IPS-NIHi7 (cell line): Measurements from ENCODE around the gene CIAO2A.
A peak's percentile ranks its signal among the peaks of the same experiment; 100 is the strongest.
"Not testable (repeated sequence)": the region's sequence is repeated elsewhere in the genome, so short reads cannot be mapped to it uniquely, and the experiment has no call there.

ENCODE experiments used
- DNase-seq: peaks from one replicate; pipeline ENCODE4 v3.0.0; 2012; ENCODE audit warnings: mixed read lengths; ENCODE audit errors: extremely low spot score

Gene CIAO2A

DNA sequence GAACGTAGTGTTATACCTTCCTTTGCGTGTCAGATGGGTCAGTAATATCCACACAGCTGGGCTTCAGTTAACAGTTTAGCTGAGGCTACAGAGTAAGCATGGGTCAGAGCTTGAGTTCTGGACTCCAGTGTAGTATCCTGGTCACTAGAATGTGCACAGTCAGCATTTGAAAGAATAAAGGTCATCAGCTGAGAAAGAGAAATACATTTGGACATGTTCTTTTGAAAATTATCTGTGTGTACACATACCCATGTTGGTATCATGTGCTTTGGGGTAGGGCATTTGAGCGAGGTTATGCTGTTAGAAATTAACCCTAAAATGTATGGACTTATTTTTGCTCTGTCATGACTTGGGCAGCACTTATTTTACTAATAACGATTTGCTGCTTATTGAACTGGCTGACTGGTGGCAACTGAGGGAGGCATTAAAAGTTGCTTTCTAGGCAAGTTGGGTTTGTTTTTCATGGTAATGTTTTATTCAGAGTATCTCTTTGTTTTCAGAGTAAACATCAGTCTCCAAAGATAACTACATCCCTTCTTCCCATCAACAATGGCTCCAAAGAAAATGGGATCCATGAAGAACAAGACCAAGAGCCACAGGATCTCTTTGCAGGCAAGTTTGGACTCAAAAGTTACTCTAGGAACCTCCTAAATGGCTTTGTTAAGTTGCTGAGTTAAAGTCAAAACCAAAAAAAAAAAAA, 18.6 kb upstream of the CIAO2A start:
- DNase-seq: no peak

DNA sequence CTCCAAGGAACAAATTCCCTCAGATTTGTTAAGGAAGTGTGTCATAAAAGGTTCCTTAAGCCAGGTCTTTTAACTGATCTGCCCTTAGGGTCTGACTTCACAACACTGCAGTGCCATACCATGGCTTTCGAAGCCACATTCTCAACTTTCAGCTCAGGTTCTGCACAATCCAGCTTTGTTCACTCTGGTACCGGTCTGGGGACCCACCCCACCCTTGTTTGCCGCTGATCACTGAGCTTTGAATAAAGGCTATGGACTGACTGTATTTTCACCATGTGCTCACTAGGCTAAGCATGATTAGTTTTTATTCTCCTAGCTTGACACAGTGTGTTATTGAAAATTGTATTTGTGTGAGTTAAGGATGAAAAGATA, 18.0 kb upstream of the CIAO2A start:
- DNase-seq: no peak

DNA sequence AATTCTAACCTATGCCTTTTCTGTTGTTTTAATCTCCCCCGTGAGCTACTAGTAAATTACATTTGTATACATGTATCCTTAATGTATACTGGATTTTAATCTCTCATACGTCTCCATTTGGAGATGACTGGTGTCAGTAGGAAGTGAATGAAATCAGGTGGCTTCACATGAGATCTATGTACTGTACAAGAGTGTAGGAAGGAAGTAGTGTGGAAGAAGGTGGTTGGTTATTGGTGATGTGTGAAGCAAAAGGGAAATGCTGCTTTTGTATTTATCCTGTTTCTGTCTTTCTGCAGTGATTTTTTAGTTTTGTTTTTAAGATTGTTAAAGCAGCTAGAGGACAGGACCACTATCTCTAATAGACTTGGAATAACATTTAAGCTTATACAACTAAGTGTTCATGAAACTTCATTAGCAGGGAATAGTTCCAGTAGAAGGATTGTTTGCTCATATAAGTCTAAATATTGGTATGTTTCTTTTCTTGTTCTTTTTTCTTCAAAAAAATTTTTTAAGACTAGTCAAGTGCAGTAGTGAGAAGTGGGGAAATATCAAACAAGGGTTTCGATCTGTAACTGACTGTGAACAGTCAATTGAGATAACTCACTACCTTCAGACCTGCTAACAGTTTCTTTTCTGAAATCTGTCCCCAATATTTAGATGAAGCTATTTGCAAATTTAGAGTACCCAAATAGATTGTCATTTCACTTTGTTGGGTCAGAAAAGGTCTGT, 17.5 kb upstream of the CIAO2A start:
- DNase-seq: no peak

- DNase-seq: not testable (repeated sequence)
Observed at GRCh38 chr15:64110108-64110701, 16.6 kb upstream of the CIAO2A start.

DNA sequence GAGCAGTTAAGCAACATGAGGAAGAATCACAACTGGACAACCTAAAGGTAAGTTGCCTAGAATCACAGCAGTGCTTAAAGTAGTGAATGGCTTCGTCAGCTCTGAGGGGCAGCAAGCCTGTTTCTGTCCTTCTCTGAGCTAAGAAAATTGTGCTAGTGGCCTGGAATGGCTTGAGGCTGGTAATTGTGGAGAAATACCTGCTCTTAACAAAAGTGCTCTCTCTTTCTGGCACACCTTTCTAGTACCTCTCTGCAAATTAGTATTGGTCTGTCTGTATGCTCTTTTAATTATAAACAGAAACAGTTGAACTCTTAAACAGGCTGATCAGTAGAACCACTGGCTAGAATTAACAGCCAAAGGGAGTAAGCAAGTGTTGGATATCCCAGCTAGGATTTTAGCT, 13.7 kb upstream of the CIAO2A start:
- DNase-seq: no peak

- DNase-seq: no peak
Observed at GRCh38 chr15:64105113-64105704, 11.6 kb upstream of the CIAO2A start.

- no peak for DNase-seq
Observed at GRCh38 chr15:64102497-64102896, 8.9 kb upstream of the CIAO2A start.

GRCh38 chr15:64100958-64101357, 7.3 kb upstream of the CIAO2A start:
- no peak for DNase-seq

DNA sequence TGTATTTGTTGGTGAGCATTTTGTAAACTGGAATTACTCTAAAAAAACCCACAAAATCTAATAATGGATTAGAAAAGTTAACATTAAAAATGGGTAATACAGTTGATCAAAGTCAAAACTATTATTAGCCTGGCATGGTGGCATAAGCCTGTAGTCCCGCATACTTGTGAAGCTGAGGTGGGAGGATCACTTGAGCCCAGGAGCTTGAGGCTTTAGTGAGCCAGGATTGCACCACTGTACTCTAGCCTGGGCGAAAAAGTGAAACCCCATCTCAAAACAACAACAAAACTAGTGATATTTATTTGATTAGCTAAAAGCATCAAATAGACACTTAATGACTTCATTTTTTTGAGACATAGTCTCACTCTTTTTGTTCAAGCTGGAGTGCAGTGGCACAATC, 5.7 kb upstream of the CIAO2A start:
- DNase-seq: no peak

- no peak for DNase-seq
Observed at GRCh38 chr15:64096668-64097384, 3.2 kb upstream of the CIAO2A start.

- peak; percentile 93 for DNase-seq
Observed at GRCh38 chr15:64095795-64096667, 2.4 kb upstream of the CIAO2A start, which contains the start of gene SNX1. SNX1 (plus strand) TSS chr15:64095982; CDS start chr15:64096014, 32 bp downstream.

- DNase-seq: no peak
Observed at GRCh38 chr15:64095431-64095794, 1.8 kb upstream of the CIAO2A start.

DNA sequence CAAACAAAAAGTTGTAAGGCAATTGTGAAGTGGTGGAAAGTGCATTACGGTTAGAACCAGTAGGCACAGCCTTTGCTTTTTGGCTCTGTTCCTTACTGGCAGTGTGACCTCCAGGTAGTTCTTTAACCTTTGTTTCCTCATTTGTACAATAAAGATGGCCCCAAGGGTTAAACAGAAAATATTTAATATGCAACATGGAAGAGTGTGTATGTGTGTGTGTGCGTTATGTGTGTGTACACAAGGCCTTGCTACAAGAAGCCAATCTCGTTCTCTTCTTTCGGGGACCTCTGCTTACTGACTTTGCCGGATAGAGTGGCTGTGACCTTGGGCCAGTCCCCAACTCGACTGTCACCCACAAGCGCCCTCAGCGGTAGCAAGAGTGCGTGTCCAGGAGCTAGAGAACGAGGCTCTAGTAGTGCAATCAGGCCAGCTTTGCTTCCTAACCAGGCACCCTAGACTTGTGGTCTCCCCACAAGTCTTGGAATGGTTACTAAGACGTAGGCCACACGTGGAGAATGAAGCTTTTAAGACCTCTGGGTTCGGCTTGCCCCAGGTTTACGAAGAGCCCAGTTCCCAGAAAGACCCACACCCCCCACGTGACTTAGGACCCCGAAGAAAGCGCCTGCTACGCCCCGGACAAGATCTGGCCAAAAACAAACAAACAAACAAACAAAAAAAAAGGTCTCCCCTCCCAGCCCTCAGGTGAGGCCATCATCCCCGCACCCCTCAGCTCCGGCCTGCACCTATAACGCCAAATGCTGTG, 593 bp downstream of the CIAO2A start:
- peak; percentile 49 for DNase-seq

DNA sequence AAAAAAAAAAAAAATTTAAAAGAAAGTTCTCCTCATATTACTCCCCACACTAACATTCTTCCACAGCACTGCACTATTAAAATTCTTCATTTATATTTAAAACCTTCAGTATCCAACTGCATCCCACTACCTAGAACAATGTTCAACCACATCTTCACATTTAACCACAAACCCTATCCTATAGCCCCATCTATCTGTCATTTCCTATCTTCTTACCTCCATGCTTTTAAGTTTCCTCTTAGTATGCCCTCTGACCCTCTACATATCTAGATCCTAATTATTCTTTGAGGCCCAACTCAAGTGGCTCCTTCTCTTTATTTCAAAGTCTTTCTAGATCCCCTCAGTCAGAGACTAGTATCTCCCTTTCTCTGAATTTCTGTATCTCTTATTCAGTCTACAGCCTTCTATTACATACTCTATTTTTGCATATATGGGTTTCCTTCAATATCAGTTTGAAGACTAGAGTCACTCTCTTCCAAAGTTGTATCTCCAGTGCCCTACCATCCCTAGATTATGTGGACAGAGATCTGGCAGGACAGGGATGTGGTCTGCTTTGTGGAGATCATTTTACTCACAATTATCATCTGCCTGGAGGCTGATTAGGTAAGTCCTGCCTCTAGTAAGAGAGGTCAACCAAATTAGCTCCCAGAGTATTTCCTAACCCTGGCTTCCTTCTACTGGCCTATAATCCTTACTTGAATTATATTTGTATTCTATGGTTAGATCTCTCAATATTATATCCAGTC, 1.4 kb downstream of the CIAO2A start:
- no peak for DNase-seq

DNA sequence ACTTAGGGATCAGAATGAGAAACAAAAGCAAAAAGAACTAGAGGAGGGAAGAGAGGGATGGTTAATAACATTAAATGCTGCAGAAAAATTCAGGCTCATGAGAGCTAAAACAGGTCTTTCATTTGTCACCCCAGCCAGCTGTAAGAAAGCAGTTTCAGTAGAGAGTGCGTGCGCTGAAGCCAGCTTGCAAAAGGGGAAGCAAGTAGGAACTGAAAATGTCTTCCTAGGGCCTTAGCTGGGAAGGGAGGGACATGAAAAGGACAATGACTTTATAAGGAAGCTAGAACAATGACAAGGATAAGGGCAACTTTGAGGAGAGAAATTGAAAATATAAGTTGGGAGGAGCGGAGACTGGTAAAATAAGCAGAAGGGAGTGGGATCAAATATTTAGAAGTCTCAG, 3.1 kb downstream of the CIAO2A start:
- no peak for DNase-seq

GRCh38 chr15:64089543-64090280, 3.9 kb downstream of the CIAO2A start:
- no peak for DNase-seq

GRCh38 chr15:64082757-64083156, 10.9 kb downstream of the CIAO2A start:
- DNase-seq: no peak

DNA sequence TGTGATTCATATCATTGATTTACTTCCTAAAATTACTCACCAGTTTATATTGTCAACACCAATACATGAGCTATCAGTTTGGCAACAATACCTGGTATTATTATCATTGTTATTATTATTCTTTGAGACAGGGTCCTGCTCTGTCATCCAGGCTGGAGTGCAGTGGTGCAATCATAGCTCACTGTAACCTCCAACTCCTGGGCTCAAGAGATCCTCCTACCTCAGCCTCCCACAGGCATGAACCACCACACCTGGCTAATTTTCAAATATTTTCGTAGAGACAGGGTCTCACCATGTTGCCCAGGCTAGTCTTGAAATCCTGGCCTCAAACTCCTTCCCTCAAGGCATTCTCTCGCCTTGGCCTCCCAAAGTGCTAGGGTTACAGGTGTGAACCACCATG, 20.1 kb downstream of the CIAO2A start:
- not testable (repeated sequence) for DNase-seq

- no peak for DNase-seq
Observed at GRCh38 chr15:64072812-64073211, 20.8 kb downstream of the CIAO2A start.
